HFF-Myc (cell line): ENCODE results near the gene SERGEF.

Source experiments
- DNase-seq: peaks from one replicate; pipeline ENCODE4 v3.0.0-alpha.2; 2011; ENCODE audit warnings: low read depth; ENCODE audit errors: extremely low read depth
- H3K4me3 ChIP-seq: replicated peaks from 2 replicates; pipeline ENCODE4 v1.5.1; 2011; ENCODE audit warnings: low read depth, mild to moderate bottlenecking, control low read depth, low read length
- TF ChIP-seq, protein P1 (sequence below): IDR thresholded peaks from 2 replicates; pipeline ENCODE4 v1.5.1; 2012; ENCODE audit warnings: mild to moderate bottlenecking, low read depth, low read length, control low read depth; ENCODE audit errors: missing control alignments

Gene SERGEF

DNA sequence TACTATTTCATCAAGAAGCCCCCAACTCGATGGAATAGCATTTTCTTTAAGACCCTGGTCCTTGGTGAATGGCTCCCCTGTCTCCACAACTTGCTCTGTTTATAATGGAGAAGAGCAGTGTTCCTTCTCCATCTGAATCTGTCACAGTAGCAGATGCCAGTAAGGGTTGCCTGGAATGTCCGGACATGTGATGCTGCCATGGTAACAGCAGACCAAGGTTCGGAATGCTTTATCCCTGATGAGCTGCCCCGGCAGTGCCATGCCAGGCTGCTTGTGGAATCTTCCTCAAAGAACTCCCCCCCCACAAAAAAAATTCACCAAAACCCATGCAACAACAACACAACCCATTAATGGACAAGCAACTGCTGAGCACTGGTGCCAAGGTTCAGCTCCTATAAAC is 205.8 kb downstream of the SERGEF start:
- TF ChIP-seq, protein P1, sequence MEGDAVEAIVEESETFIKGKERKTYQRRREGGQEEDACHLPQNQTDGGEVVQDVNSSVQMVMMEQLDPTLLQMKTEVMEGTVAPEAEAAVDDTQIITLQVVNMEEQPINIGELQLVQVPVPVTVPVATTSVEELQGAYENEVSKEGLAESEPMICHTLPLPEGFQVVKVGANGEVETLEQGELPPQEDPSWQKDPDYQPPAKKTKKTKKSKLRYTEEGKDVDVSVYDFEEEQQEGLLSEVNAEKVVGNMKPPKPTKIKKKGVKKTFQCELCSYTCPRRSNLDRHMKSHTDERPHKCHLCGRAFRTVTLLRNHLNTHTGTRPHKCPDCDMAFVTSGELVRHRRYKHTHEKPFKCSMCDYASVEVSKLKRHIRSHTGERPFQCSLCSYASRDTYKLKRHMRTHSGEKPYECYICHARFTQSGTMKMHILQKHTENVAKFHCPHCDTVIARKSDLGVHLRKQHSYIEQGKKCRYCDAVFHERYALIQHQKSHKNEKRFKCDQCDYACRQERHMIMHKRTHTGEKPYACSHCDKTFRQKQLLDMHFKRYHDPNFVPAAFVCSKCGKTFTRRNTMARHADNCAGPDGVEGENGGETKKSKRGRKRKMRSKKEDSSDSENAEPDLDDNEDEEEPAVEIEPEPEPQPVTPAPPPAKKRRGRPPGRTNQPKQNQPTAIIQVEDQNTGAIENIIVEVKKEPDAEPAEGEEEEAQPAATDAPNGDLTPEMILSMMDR, result no peak
- H3K4me3 ChIP-seq, result no peak overlapping the region
- DNase-seq, result no peak

DNA sequence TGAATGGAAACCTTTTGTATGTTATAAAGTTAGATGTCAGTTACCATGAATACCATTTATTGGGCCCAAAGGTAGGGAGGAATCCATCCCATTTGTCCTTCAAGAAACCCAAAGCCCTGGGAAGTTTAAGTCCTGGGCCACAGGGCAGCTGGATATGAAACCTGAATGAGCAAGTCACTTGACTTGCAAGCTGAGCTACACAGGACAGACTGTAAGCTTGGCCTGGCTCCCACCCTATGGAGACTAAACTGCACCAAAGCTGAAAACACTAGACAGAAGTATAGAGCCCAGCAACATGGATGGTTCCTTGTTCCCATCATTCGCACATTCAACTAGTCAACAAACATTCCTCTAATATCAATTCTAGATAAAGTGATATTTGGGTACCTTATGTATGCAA is 207.0 kb downstream of the SERGEF start:
- TF ChIP-seq, protein P1, result no peak
- DNase-seq, result no peak

DNA sequence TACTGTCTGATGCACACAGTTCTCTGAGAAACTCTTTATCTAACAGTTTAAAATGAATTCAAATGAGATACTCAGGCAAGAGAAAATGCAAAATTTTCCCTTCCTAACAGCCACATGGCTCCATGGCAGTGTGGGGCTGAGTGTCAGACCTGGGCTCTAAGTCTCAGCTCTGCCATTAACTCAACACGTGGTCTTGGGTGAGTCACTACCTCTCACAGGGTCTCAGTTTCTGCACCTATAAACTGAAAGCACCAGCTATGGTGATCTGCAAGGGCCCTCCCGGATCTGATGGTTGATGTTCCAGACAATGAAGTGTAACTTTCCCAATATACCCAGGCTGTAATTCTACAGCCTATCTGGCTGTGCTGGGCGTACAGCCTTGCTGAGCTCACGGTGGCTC is 207.8 kb downstream of the SERGEF start:
- no peak for DNase-seq
- no peak overlapping the region for H3K4me3 ChIP-seq
- TF ChIP-seq, protein P1, result no peak

More for the DNA sequence above, 207.0 kb downstream of the SERGEF start:
- H3K4me3 ChIP-seq, result no peak overlapping the region

GRCh38 chr11:17803754-17804334 is 209.0 kb downstream of the SERGEF start:
- no peak for DNase-seq
- H3K4me3 ChIP-seq, result no peak overlapping the region
- TF ChIP-seq, protein P1, result no peak

DNA sequence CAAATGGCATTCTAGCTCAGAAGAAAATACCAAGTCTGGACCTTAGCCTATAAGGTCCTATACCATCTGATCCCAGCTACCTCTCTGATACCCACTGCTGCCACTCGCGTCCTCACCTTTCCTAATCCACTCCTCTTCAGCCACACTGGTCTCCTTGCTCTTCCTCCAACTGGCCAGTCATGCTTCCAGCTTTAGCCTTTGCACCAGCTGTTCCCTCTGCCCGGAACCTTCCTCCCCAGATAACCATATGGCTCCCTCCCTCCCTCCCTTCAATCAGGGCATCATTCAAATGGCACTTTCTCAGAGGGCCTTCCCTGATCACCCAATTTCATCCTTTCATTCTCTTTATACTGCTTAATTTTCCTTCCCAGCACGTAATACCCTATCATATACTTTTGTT is 210.4 kb downstream of the SERGEF start:
- DNase-seq, result no peak
- no peak overlapping the region for H3K4me3 ChIP-seq
- TF ChIP-seq, protein P1, result no peak

DNA sequence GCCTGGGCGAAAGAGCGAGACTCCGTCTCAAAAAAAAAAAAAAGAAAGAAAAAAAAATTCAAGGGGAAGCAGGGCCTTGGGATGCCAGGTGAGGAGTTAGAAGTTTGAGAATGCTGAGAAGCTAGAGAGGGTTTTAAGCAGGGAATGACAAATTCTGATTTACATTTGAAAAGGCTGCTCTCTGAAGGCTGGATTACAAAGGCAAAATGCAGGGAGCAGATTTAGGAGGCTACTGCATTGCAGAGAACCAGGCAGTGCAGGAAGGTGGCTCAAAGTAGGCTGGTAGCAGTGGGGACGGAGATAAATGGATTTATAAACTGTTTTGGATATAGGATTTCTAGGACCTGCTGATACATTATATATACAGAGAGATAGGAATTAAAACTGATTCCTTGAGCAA is 211.7 kb downstream of the SERGEF start:
- no peak overlapping the region for H3K4me3 ChIP-seq
- DNase-seq, result no peak
- TF ChIP-seq, protein P1, result no peak

GRCh38 chr11:17799147-17799546 is 213.7 kb downstream of the SERGEF start:
- DNase-seq, result no peak
- no peak overlapping the region for H3K4me3 ChIP-seq
- TF ChIP-seq, protein P1, result no peak
